SU-DHL-6 (cell line): ENCODE data around the gene APOC3.
A peak's percentile ranks its signal among the peaks of the same experiment; 100 is the strongest.

Experiments used
- H2AFZ ChIP-seq: fragments of 200-600 bp; sonication (generic); 2 replicates; pipeline ENCODE4 v1.6.1; 2014; ENCODE audit warnings: low read depth, mild to moderate bottlenecking, moderate library complexity, mixed read lengths, antibody characterized with exemption, low read length; ENCODE audit not compliant: severe bottlenecking
- H3F3A ChIP-seq: fragments of 200-600 bp; shearing (Covaris generic); 2 replicates; pipeline ENCODE4 v1.6.0; 2016; ENCODE audit warnings: antibody characterized with exemption, mild to moderate bottlenecking; ENCODE audit not compliant: insufficient read depth
- H3K27ac ChIP-seq: fragments of 200-600 bp; sonication (generic); 2 replicates; pipeline ENCODE4 v1.5.1; 2016; ENCODE audit warnings: low read depth, mild to moderate bottlenecking, low read length, moderate library complexity, mixed read lengths
- H3K27me3 ChIP-seq: fragments of 200-600 bp; sonication (generic), shearing (Covaris generic); 2 replicates; pipeline ENCODE4 v1.6.0; 2014; ENCODE audit warnings: mild to moderate bottlenecking, low read length
- H3K36me3 ChIP-seq: fragments of 200-600 bp; sonication (generic); 2 replicates; pipeline ENCODE4 v1.6.1; 2014; ENCODE audit warnings: mild to moderate bottlenecking, low read length, mixed read lengths
- H3K4me2 ChIP-seq: fragments of 300-600, 200-600 bp; shearing (Covaris generic), sonication (generic); 2 replicates; pipeline ENCODE4 v1.6.0; 2014; ENCODE audit warnings: low read length, low read depth, mild to moderate bottlenecking; ENCODE audit not compliant: poor library complexity, severe bottlenecking
- H3K4me3 ChIP-seq: fragments of 200-600 bp; sonication (generic); 2 replicates; pipeline ENCODE4 v1.5.1; 2014; ENCODE audit warnings: antibody characterized with exemption, low read length, mild to moderate bottlenecking, mixed read lengths; ENCODE audit not compliant: insufficient read depth, poor library complexity, severe bottlenecking
- H3K79me2 ChIP-seq: fragments of 200-600 bp; sonication (generic); 2 replicates; pipeline ENCODE4 v1.6.1; 2014; ENCODE audit warnings: mild to moderate bottlenecking, low read length, moderate library complexity; ENCODE audit not compliant: insufficient read depth
- H3K9ac ChIP-seq: fragments of 200-600 bp; sonication (generic); 2 replicates; pipeline ENCODE4 v1.7.0; 2014; ENCODE audit warnings: mild to moderate bottlenecking, low read length
- H3K9me2 ChIP-seq: fragments of 200-600 bp; sonication (generic); replicated peaks from 2 replicates; pipeline ENCODE4 v1.6.1; 2014; ENCODE audit warnings: low read length; ENCODE audit not compliant: insufficient read depth
- H3K9me3 ChIP-seq: fragments of 200-600 bp; sonication (generic); 2 replicates; pipeline ENCODE4 v1.6.1; 2014; ENCODE audit warnings: low read length, mixed read lengths; ENCODE audit not compliant: insufficient read depth
- H4K20me1 ChIP-seq: fragments of 200-600 bp; sonication (generic); 2 replicates; pipeline ENCODE4 v1.6.1; 2014; ENCODE audit warnings: low read depth, mild to moderate bottlenecking, antibody characterized with exemption, low read length, moderate library complexity, mixed read lengths
- CTCF ChIP-seq: fragments of 200-600 bp; sonication (generic); IDR thresholded peaks from one replicate; pipeline ENCODE4 v1.5.1; 2017; ENCODE audit warnings: antibody characterized with exemption, mild to moderate bottlenecking, low read length, moderate library complexity; ENCODE audit not compliant: insufficient read depth, poor library complexity, severe bottlenecking
- EZH2phosphoT487 ChIP-seq: fragments of 200-600 bp; sonication (generic), shearing (Covaris generic); conservative IDR thresholded peaks from 2 replicates; pipeline ENCODE4 v1.6.1; 2018; ENCODE audit warnings: mild to moderate bottlenecking, antibody characterized with exemption, low read length, moderate library complexity, mixed read lengths

The APOC3 gene

GRCh38 chr11:116879800-116880625 is 50.3 kb downstream of the APOC3 start:
- no peaks in the 10 kb centered on the region for H3K9me2 ChIP-seq
- peak; percentile 56 for TF ChIP-seq CTCF
- TF ChIP-seq EZH2phosphoT487 = no peak

GRCh38 chr11:116881143-116881542 is 51.4 kb downstream of the APOC3 start:
- H3K36me3 ChIP-seq = no peaks in the 10 kb centered on the region

More at GRCh38 chr11:116879800-116880625, 50.3 kb downstream of the APOC3 start:
- Histone ChIP-seq H3K9ac (no peak overlapping the region), H4K20me1 (no peaks in the 10 kb centered on the region), H3K79me2 (no peaks in the 10 kb centered on the region), H2AFZ (no peak overlapping the region), H3K4me3 (no peak overlapping the region), H3K27ac (no peak overlapping the region), H3F3A (no peaks in the 10 kb centered on the region), H3K9me3 (no peaks in the 10 kb centered on the region), H3K36me3 (no peaks in the 10 kb centered on the region), H3K27me3 (no peaks in the 10 kb centered on the region), H3K4me2 (no peak overlapping the region)

GRCh38 chr11:116882386-116882785 is 52.7 kb downstream of the APOC3 start:
- Histone ChIP-seq H3K9ac (no peak overlapping the region), H3K9me2 (no peaks in the 10 kb centered on the region), H3K27ac (no peak overlapping the region), H3K4me2 (no peak overlapping the region), H3K79me2 (no peaks in the 10 kb centered on the region), H3K36me3 (no peaks in the 10 kb centered on the region), H2AFZ (no peak overlapping the region), H3K27me3 (no peaks in the 10 kb centered on the region), H3F3A (no peaks in the 10 kb centered on the region), H4K20me1 (no peaks in the 10 kb centered on the region), H3K4me3 (no peak overlapping the region), H3K9me3 (no peaks in the 10 kb centered on the region)
- TF ChIP-seq EZH2phosphoT487 (no peak), CTCF (no peak)

More at GRCh38 chr11:116881143-116881542, 51.4 kb downstream of the APOC3 start:
- no peak overlapping the region for H3K27ac ChIP-seq
- H3K79me2 ChIP-seq = no peaks in the 10 kb centered on the region
- no peaks in the 10 kb centered on the region for H4K20me1 ChIP-seq
- no peak overlapping the region for H3K4me2 ChIP-seq
- no peaks in the 10 kb centered on the region for H3K9me3 ChIP-seq
- H3K9ac ChIP-seq = no peak overlapping the region
- H3K4me3 ChIP-seq = no peak overlapping the region
- no peaks in the 10 kb centered on the region for H3K27me3 ChIP-seq
- TF ChIP-seq CTCF = no peak
- H3F3A ChIP-seq = no peaks in the 10 kb centered on the region
- no peak overlapping the region for H2AFZ ChIP-seq
- H3K9me2 ChIP-seq = no peaks in the 10 kb centered on the region
